GM21619 (cell line): Measurements from ENCODE around the gene ZBED4.
"Not testable (repeated sequence)": the region's sequence is repeated elsewhere in the genome, so short reads cannot be mapped to it uniquely, and the experiment has no call there.

Experiments used
- ATAC-seq: cut with Tn5 transposase; IDR thresholded peaks from one replicate; pipeline ENCODE4 v1.9.1; 2021; ENCODE audit not compliant: unreplicated experiment

The ZBED4 gene, protein sequence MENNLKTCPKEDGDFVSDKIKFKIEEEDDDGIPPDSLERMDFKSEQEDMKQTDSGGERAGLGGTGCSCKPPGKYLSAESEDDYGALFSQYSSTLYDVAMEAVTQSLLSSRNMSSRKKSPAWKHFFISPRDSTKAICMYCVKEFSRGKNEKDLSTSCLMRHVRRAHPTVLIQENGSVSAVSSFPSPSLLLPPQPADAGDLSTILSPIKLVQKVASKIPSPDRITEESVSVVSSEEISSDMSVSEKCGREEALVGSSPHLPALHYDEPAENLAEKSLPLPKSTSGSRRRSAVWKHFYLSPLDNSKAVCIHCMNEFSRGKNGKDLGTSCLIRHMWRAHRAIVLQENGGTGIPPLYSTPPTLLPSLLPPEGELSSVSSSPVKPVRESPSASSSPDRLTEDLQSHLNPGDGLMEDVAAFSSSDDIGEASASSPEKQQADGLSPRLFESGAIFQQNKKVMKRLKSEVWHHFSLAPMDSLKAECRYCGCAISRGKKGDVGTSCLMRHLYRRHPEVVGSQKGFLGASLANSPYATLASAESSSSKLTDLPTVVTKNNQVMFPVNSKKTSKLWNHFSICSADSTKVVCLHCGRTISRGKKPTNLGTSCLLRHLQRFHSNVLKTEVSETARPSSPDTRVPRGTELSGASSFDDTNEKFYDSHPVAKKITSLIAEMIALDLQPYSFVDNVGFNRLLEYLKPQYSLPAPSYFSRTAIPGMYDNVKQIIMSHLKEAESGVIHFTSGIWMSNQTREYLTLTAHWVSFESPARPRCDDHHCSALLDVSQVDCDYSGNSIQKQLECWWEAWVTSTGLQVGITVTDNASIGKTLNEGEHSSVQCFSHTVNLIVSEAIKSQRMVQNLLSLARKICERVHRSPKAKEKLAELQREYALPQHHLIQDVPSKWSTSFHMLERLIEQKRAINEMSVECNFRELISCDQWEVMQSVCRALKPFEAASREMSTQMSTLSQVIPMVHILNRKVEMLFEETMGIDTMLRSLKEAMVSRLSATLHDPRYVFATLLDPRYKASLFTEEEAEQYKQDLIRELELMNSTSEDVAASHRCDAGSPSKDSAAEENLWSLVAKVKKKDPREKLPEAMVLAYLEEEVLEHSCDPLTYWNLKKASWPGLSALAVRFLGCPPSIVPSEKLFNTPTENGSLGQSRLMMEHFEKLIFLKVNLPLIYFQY

DNA sequence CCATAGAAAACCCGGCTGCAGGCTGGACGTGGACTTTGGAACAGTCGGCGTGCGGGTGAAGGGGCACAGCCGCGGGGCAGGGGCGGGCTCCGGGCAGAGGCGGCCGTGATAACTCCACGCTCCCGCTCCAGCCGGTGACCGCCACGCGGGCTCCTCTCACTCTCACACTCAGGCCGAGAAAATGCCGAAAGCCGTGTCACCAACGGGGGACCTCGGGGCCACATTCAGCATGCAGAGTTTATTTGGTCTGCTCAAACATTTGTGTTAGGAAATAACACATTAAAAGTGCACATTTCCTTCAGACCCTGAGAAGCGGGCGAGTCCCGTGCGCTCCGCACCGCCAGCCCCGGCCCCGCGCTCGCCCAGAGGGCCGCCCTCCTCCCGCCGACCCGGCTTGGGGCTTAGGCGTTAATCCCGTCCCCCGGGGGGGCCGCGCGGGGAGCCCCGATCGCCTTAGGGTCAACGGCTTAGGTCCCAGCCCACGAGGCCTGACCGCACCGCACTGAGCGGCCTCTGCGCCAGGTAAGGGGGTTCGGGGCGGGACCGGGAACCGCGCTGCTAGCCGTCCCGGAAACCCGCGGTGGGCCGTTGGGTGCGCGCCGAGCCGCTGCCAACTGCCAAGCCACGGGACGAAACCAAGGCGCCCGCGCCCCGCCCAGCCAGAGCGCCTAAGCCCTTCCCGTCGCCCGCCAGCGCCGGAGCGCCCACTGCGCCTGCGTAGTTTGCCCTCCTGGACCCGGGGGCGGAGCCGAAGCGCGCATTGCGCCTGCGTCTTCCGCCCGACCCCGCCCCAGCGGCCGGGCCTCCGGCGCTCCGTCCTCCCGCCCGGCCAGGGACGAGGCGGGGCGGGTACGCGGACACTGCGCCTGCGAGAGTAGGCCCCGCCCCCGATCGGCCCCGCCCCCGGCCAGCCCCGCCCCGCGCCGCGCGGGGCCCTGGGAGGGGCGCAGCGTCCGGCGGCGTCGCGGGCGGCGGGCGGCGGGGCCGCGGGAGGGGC is at the start of gene ZBED4:
TSS of gene ZBED4 (plus strand) at position 947 of the 997 bp plus-strand sequence. CDS start 29,819 bp downstream, outside the sequence.
- peak; percentile 66 for ATAC-seq

DNA sequence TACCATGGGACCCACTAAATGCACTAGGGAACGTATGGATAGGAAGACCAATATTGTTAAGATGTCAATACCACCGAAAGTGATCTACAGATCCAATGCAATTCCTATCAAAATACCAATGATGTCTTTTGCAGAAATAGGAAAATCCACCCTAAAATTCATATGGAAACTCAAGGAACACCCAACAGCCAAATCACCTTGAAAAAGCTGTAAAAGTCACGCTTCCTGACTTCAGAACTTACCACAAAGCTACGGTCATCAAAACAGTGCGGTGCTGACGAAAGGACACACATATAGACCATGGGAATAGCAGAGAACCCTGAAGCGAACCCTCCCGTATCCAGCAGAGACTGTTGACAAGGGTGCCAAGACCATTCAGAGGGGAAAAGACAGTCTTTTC is 46.5 kb upstream of the ZBED4 start:
- no peak for ATAC-seq

DNA sequence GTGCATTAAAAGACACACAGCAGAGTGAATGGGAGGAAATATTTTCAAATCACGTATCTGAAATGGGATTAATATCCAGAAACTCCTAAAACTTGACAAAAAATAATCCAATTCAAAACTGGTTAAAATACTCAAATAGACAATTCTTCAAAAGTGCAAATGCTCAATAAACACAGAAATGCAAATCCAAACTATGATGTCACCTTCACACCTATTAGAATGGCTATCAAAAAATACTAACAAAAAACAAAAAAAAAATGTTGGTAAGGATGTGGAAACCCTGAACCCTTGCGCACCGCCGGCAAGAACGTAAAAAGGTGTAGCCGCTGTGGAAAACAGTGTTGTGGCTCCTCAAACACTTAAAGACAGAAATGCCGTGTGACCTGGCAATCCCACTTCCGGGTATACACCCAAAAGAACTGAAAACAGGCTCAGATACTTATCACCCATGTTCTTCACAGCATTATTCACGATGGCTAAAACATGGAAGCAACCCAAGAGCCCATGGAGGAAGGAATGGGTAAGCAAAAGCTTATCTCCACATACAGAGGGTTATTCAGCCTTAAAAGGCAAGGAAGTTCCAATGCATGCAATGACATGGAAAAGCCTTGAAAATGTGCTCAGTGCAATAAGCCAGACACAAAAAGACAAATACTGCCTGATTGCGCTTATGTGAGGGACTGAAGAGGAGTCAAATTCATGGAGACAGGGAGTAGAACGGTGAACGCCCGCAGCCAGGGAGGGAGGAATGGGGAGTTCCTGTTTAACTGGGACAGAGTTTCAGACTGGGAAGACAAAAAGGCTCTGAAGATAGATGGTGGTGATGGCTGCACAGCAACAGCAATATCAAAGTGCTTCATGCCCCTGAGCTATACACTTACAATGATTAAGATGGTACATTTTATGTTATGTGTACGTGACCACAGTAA is 45.6 kb upstream of the ZBED4 start:
- ATAC-seq, result no peak

DNA sequence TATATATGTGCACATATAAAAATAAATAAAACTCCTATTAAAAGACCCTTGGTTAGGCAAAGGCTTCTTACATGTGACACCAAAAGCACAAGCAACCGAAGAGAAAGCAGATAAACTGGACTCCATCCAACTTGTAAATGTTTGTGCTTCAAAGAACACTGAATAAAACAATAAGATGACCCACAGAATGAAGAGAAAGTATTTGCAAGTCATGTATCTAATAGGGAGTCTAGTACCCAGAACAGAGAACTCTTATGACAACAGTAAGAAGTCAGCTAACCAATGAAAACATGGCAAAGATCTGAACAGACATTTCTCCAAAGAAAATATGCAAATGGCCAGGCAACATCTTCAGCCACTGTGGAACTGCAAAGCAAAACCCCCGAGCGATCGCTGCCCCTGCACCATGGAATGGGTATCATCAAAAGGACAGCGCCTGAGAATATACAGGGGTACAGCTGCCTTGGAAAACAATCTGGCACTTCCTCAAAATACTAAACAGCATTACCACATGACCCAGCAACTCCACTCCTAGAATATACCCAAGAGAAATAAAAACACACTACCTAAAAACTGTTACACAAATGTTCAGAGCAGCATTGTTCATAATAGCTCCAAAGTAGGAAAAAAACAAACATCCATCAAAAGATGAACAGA is 43.2 kb upstream of the ZBED4 start:
- ATAC-seq, result no peak

DNA sequence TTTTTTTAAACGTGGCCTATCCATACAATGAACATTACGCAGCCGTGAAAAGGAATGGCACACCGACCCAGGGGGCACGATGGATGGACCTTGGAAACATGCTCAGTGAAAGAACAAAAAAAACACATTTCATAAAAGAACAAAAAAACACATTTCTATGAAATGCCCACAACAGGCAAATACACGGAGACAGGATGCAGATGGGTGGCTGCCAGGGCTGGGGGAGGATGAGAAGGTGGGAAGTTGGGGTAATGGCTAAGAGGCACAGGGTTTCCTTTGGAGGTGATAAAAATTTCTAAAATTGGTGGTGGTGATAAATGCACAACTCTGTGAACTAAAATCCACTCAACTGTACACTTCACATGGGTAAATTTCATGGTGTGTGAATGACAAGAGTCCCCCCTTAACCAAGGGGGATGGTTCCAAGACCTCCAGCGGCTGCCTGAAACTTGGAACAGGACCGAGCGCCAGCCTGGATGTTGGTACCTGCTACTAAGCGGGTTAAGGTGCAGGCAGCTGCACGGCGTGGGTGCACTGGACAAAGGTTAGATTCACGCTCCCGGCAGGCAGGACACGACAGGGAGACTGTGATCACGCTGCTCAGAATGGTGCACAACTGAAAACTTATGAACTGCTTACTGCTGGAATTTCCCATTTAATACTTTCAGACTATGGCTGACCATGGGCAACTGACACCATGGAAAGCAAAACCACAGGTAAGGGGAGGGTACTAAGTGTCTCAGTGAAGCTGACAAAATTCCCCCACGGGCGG is 42.4 kb upstream of the ZBED4 start:
- no peak for ATAC-seq

DNA sequence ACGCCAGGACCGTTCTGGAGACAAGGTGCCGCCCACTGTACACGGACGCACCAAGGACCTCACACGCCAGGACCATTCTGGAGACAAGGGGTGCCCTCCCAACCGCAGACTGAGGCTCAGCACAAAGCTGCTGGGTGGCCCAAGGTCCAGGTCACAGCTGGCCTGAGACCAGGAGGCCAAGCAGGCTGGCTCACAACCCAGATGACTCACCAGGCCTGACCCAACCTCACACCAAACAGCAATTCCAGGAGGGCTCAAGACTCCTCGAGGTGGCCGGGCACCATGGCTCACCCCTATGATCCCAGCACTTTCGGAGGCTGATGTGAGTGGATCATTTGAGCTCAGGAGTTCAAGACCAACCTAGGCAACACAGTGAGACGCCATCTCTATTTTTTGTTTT is 40.8 kb upstream of the ZBED4 start:
- ATAC-seq, result no peak

DNA sequence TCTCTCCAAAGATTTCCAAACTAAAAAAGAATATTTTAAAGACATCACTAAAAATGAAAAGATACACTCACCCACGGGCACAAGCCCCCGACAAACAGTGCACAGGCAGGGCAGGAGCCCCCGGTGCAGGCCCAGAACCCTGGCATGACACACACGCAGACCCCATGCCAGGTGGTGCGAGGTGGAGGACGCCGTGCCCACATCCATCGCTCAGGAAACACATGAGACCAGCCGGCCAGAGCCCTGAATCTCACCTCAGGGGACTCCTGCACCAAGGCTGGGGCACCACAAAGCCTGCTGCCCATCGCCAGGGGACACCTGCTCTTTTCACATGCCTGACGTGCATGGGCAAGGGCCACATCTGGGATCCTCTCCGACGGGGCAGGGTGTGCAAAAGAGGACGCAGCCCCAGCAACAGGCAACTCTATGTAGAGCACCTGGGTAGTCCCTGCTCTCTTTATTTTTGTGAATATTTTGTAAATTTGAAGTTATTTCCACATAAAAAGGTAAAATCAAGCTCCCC is 39.4 kb upstream of the ZBED4 start:
- no peak for ATAC-seq

DNA sequence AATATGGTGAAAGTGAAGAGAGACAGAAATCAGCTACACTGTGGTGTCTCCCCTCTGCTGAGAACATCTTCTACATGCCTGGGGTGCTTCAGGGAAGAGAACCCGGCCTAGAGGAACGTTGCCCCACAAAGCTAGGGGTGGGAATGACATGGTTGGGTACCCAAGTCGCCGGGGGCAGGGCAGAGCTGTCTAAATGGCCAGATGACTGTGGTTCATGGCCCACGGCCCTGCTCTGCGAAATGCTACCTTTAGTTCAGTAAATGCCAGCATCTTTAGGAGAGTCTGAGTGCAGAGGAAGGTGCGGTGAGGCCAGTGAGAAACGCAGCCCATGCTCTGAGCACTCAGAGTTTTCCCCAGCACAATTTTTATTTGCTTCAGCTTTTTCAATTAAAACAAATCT is 38.8 kb upstream of the ZBED4 start:
- ATAC-seq, result no peak

DNA sequence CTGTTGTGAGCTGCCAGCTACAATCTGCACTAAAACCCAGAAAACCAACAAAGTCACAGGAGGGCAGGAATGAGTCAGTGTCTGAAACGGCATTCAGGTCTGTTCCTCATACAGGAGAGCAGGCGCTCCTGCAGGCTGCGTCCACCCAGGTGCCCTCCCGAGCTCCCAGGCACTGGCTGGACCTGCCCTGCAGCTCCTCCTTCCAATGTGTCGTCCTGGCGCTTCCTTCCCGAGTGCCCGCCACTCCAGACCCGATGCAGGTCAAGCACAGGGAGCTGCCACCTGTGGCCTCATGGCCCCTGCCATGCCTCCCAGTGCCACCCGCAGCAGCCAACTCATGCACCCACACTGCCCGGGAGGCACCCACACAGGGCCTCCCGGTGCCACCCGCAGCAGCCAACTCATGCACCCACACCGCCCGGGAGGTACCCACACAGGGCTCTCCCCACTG is 38.0 kb upstream of the ZBED4 start:
- ATAC-seq, result no peak

DNA sequence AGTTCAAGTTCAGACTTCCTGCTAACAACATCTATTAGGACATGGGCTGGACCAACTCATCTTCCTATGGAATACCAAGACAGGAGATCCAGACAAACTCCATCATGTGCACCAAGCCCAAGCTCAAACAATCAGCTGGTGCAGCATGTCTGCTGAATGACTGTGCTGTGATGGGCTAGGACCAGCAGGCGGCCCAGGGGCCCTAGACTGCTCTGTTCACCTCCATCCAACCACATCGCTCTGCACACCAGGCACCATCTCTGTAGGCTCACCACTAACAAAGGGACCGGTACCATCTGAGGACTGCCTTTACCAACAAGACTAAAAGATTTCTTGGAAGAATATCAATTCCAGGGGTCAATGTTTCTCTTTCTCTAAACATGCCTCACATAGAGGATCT is 36.3 kb upstream of the ZBED4 start:
- ATAC-seq, result no peak

DNA sequence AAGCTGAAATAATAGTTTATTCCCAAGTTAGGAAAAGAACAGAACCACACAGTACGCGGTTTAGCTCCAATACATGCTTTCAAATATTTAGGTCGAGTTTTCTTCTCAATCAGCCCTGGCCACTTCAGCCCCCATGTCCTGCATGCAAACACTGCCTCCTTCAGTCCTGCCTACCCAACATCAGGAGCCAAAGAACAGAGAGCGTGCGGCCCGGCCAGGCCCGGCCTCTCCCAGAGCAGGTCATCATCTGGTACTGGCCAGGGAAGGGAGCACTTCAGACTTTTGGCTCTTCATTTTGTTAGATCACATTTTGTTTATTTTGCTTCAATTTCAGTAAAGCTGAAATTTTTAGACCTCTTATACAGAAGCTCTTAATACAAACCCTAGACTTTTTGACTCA is 32.7 kb upstream of the ZBED4 start:
- ATAC-seq, result no peak

DNA sequence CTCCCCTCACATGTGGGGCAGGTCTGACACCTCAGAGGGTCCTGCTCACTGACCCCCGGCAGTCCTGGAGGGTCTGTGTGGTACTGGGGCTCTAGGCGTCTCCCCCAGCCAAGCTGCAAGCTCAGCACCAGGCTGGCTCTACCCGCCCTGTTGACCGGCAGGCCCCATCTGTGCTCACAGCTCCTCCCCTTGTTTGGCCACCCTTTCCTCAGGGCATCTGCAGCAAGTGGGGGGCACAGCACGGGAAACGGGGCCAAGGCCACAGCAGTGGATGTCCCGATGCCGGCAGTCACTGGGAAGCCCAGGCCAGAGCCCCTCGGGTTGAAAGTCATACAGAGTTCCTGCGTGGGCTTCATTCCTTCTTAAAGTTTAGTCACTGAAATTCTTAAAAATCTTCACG is 31.9 kb upstream of the ZBED4 start:
- ATAC-seq, result not testable (repeated sequence)

DNA sequence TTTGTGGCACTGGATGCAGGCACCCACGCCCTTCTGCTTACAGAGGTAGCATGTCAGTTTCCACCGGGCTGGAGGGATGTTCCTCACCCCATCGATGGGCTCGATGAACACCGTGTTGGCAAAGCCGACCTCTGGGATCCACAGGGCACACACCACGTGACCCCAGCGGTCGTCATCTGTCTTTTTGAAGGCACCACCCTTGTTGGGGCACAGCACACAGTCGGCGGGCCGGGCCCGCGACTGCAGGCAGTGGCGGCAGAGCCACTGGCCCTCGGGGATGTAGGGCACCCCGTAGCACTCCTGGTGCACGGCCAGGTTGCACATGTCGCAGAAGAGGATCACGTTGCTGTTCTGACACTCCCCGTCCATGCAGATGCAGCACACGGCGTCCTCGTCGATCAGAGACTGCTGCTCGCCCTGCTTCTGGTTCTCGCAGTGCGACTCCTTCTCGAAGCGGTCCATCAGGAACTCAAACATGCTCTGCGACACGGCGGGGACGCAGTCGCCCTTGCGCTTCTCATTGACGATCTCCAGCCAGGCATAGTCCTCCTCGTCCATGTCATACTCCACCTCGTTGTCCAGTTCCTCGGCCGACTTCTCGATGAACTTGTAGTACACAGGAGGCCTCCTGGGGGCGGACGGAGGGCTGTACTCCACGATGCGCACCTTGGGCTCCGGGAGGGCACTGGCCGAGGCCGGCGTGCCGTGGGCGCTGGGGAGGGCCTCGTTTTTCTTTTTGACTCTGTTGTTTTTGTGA is 30.2 kb upstream of the ZBED4 start:
- ATAC-seq, result no peak

DNA sequence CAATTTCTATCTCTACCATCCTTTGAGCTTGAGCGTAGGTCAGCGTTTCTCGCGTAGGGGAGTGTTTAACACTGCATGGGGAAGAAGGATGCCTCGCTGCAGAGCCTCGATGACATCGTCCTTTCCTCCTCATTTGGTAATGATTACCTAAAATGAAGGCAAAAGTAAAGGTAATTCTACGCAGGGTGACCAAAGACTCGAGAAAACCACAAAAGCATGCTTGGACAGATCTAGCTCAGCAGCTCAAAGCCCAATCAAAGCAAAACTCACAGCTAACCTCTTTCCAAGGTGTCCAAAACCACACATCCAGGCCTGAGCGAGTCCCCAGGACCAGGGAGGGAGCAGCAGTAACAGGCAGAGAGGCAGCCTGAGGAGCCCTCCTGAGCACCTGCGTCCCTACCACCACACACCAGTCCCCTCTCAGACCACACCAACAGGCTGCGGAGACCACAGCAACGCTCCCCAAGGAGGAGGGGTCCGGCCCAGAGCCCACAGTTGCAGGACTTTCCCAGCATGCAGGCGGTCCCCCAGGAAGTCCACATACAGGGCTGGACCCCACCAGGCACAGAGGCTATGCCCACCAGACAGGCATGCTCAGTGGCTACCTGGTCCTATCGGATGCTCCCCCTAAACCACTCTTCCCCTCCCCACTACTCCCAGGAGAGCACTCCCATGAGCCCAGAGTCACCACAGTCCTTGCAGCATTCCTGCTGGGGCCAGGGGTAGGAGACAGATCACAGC is 29.3 kb upstream of the ZBED4 start:
- ATAC-seq, result no peak

DNA sequence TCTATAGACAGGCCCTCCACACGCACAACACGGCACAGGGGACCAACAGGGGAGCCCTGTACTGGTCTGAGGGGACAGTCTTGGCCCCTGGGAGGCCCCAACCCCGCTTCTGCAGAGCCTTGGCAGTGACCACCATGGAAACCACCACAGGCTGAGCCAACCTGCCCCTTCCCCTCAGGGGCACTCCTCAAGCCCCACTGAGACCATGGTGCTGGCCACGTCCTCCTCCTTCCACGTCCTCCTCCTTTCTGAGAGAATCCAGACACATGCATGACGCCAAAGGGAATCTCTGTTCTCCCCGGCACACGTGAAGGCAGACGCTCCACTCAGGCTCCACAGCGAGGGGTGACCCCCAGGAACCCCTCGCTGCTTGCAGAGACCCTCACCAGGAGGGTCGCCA is 28.7 kb upstream of the ZBED4 start:
- ATAC-seq, result no peak

DNA sequence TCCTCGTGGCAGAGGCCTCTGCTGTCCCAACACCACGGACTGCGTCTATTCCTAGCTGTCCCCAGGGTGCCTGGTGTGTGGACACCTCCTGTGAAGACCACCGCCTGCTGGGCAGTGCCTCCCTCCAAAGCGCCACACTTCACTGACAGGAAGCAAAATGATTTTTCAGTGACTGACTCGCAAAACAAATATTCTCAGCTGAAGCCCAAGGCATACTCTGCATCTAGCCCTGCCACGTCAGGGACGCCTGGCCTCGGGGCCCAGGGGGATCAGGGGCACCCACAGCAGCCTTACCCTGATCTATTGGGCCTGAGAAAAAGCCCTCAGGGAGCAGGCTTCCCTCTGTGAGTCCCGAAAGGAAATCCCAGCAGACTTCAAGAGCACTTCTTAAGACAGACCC is 28.2 kb upstream of the ZBED4 start:
- ATAC-seq, result no peak
